GM12878 (cell line): Measurements from ENCODE around the gene SSUH2. TPM values are rescaled to one million over a fixed set of nuclear protein-coding genes. Genes with fewer than 3 reads are reported as not detected.

Experiments used
- ATAC-seq: fragments of 200-7000 bp; cut with Tn5 transposase; 3 replicates; pipeline ENCODE4 v1.9.1; 2020; ENCODE audit warnings: mild to moderate bottlenecking, moderate library complexity
- BruUV-seq: library from RNA; stranded (reverse); fragments of 400-500 nt; replicated peaks from 2 replicates; lab custom pipeline; 2021; lab: Mats Ljungman, UMichigan
- CTCF ChIA-PET: fragments of 300-600 bp; sonication (Branson Sonifier 250); formaldehyde crosslinking; extraction: SDS; loops from one replicate; lab custom pipeline; 2021; ENCODE audit warnings: inconsistent platforms; lab: Yijun Ruan, JAX
- POLR2A ChIA-PET: fragments of 350-600 bp; formaldehyde crosslinking; extraction: SDS; loops from one replicate; lab custom pipeline; 2021; ENCODE audit warnings: inconsistent platforms; lab: Charles Lee
- RAD21 ChIA-PET: fragments of 300-600 bp; sonication (Branson Sonifier 250); formaldehyde crosslinking; loops from one replicate; lab custom pipeline; 2023; ENCODE audit warnings: antibody characterized with exemption; ENCODE audit not compliant: unreplicated experiment; lab: Charles Lee
- SMC1A ChIA-PET: fragments of 300-600 bp; sonication (Branson Sonifier 250); formaldehyde crosslinking; loops from one replicate; lab custom pipeline; 2023; ENCODE audit not compliant: unreplicated experiment, uncharacterized antibody; lab: Charles Lee
- DNase-seq: peaks from one replicate; pipeline ENCODE4 v3.0.0-alpha.2; 2011; ENCODE audit warnings: low read depth, low spot score
- FAIRE-seq: peaks from 3 replicates; lab custom pipeline; 2011; peaks lifted over from hg19 to GRCh38; lab: Jason Lieb, UNC
- H2AFZ ChIP-seq: 2 replicates; pipeline ENCODE4 v1.6.0; 2011; ENCODE audit warnings: low read depth, low read length, control low read depth; ENCODE audit not compliant: control insufficient read depth
- H3K27ac ChIP-seq: 2 replicates; pipeline ENCODE4 v1.5.1; 2011; ENCODE audit warnings: control low read depth; ENCODE audit not compliant: control insufficient read depth, insufficient read depth
- H3K27me3 ChIP-seq, 2 experiments: replicated peaks in 1 of 2; 2 replicates each; pipeline versions ENCODE4 v1.6.0 to v1.6.1; 2011; ENCODE audit warnings: low read length in 1 of 2; ENCODE audit not compliant: control insufficient read depth in 2 of 2, insufficient read depth in 2 of 2
- H3K36me3 ChIP-seq, 2 experiments: 2 replicates each; pipeline ENCODE4 v1.5.1; 2011; ENCODE audit warnings: low read length in 1 of 2; ENCODE audit not compliant: control insufficient read depth in 2 of 2, insufficient read depth in 2 of 2
- H3K4me1 ChIP-seq: 2 replicates; pipeline ENCODE4 v1.6.1; 2011; ENCODE audit warnings: mild to moderate bottlenecking, low read length, moderate library complexity, mixed read lengths; ENCODE audit not compliant: control insufficient read depth, insufficient read depth
- H3K4me2 ChIP-seq: 2 replicates; pipeline ENCODE4 v1.6.0; 2011; ENCODE audit warnings: control low read depth; ENCODE audit not compliant: control insufficient read depth, insufficient read depth
- H3K4me3 ChIP-seq: fragments of 200-600 bp; sonication (generic); 2 replicates; pipeline ENCODE4 v1.5.1; 2016
- H3K79me2 ChIP-seq: 2 replicates; pipeline ENCODE4 v1.6.0; 2011; ENCODE audit warnings: low read length; ENCODE audit not compliant: control insufficient read depth, insufficient read depth
- H3K9ac ChIP-seq: 2 replicates; pipeline ENCODE4 v1.8.0; 2011; ENCODE audit warnings: low read length, control low read depth, mixed read lengths; ENCODE audit not compliant: control insufficient read depth, insufficient read depth
- H3K9me3 ChIP-seq: replicated peaks from 3 replicates; pipeline ENCODE4 v1.5.1; 2011; ENCODE audit warnings: mild to moderate bottlenecking, low read length; ENCODE audit not compliant: control insufficient read depth, insufficient read depth
- H4K20me1 ChIP-seq: 2 replicates; pipeline ENCODE4 v1.6.0; 2011; ENCODE audit not compliant: control insufficient read depth, insufficient read depth
- FOXM1 ChIP-seq: IDR thresholded peaks from 2 replicates; pipeline ENCODE4 v1.6.1; 2012; ENCODE audit warnings: low read depth, mild to moderate bottlenecking, inconsistent platforms, low read length, moderate library complexity
- JUNB ChIP-seq: IDR thresholded peaks from 2 replicates; pipeline ENCODE4 v1.6.1; 2016; ENCODE audit warnings: antibody characterized with exemption, mild to moderate bottlenecking
- LARP7 ChIP-seq: fragments of 450-650 bp; IDR thresholded peaks from 2 replicates; pipeline ENCODE4 v1.6.1; 2017; ENCODE audit warnings: mild to moderate bottlenecking
- MEF2A ChIP-seq: IDR thresholded peaks from 2 replicates; pipeline ENCODE4 v1.6.1; 2011; ENCODE audit warnings: low read depth, mild to moderate bottlenecking, low read length, moderate library complexity; ENCODE audit not compliant: insufficient read depth
- NFIC ChIP-seq: IDR thresholded peaks from 2 replicates; pipeline ENCODE4 v1.6.1; 2012; ENCODE audit warnings: low read depth, mild to moderate bottlenecking, inconsistent platforms, low read length, moderate library complexity
- SIN3A ChIP-seq: IDR thresholded peaks from 2 replicates; pipeline ENCODE4 v1.6.1; 2012; ENCODE audit warnings: low read depth, low read length, improper control_type of control experiment
- ZBTB40 ChIP-seq: fragments of 450-650 bp; IDR thresholded peaks from 2 replicates; pipeline ENCODE4 v1.6.1; 2016; ENCODE audit warnings: mild to moderate bottlenecking, moderate library complexity, borderline replicate concordance
- WGBS: methylation state at CpG from one replicate; pipeline ENCODE4 v1.1.6; 2016; ENCODE audit warnings: low lambda C conversion rate; ENCODE audit not compliant: insufficient replicate concordance, insufficient coverage; ENCODE audit errors: missing lambda C conversion rate; 5-methylcytosine and 5-hydroxymethylcytosine counted together
- in situ Hi-C: fragments of 300-500 bp; cut with MboI; formaldehyde crosslinking; loops from 9 replicates; pipeline ENCODE4 v1.14.3; 2018; ENCODE audit warnings: mixed read lengths
- intact Hi-C: fragments of 100-400 bp; cut with micrococcal nuclease; formaldehyde crosslinking; loops from one replicate; pipeline ENCODE4 v1.14.2; 2022; ENCODE audit not compliant: unreplicated experiment
- polyA plus RNA-seq, 11 experiments: library from polyadenylated mRNA; depleted of rRNA in 4 of 11; unstranded in 6 of 11; stranded (reverse) in 5 of 11; fragments of >200 nt; fragmentation: Nextera tagmentation in 4 of 11; fragmentation: Illumina TruSeq in 1 of 11; extraction: Ambion mirVana in 4 of 11; extraction: Trizol in 1 of 11; gene quantifications; 1 replicate in 1 of 11; 2 replicates in 10 of 11; pipeline versions ENCODE4 v1.2.1 to v1.2.3, GENCODE V29; 2011 to 2016; ENCODE audit warnings: inconsistent platforms in 2 of 11, missing spikeins in 2 of 11, low read depth in 1 of 11
- total RNA-seq, 4 experiments: library from RNA; depleted of rRNA in 3 of 4; stranded (reverse); fragments of >200 nt in 3 of 4; fragmentation: Illumina TruSeq in 1 of 4; extraction: Trizol in 1 of 4; gene quantifications; 2 replicates each; pipeline versions ENCODE4 v1.2.1 to v1.2.3, GENCODE V29; 2013 to 2021

SSUH2 gene
- total and polyA plus RNA-seq, 10 of the 15 experiments (the other 5 are each of a cell fraction or from before 2014, with no cell fraction given), result 0.09 to 0.26 TPM; not detected in 8

- Histone ChIP-seq H2AFZ (no peak overlapping the region), H4K20me1 (no peaks in the 10 kb centered on the region), H3K36me3 (no peaks in the 10 kb centered on the region), H3K27me3 (no peaks in the 10 kb centered on the region), H3K4me3 (no peak overlapping the region), H3K9me3 (no peaks in the 10 kb centered on the region)
- FAIRE-seq, result peak; percentile 65
- ChIA-PET POLR2A (interaction anchor here (1.6 kb wide), 1 partner anchor 74 kb away, joined by 7 read pairs; no protein-coding TSS in a partner anchor), RAD21 (interaction anchor here (0.6 to 1.0 kb wide), 2 partner anchors 11 to 65 kb away, joined by 3 to 4 read pairs; no protein-coding TSS in a partner anchor)
- WGBS, result 0% methylated on average over 4 of the region's 4 CpGs
- intact Hi-C loops, result loop anchor here (2.0 kb wide), 1 partner anchor 73 kb away; no protein-coding TSS in a partner anchor
- TF ChIP-seq FOXM1 (peak; percentile 38; the same call in 1 of the 2 replicates), MEF2A (0 out of 2 replicates have a peak, but pooled peaks have one; percentile 61), NFIC (peak; percentile 47; the same call in 1 of the 2 replicates), JUNB (peak; percentile 75), SIN3A (no peak)
- TF ChIP-seq, all 136 proteins: peak for 4
- Histone ChIP-seq H3K4me1 (peaks cover 16% of the 10 kb centered on the region), H3K9ac (no peak overlapping the region), H3K4me2 (0 out of 2 replicates have a peak overlapping the region, but pooled peaks have one; percentile 39), H3K27ac (no peak overlapping the region), H3K79me2 (no peaks in the 10 kb centered on the region)
- SMC1A ChIA-PET, result interaction anchor here (1.0 to 3.1 kb wide), 4 partner anchors 32 to 79 kb away, joined by 3 to 17 read pairs (median 4); partner anchors contain the start of gene LMCD1
- CTCF ChIA-PET, result interaction anchor here (1.5 to 2.0 kb wide), 2 partner anchors 15 to 76 kb away, joined by 4 to 6 read pairs; no protein-coding TSS in a partner anchor
- in situ Hi-C loops, result no loop called here
- no TSS peak for BruUV-seq
- ATAC-seq, result peak; percentile 58
- DNase-seq, result peak; percentile 9
These were observed 66.3 kb downstream of the SSUH2 start for GRCh38 chr3:8578282-8578681.

GRCh38 chr3:8576841-8577571 is 67.6 kb downstream of the SSUH2 start:
- 91% methylated on average over 5 of the region's 5 CpGs for WGBS
- Histone ChIP-seq H3K9me3 (no peaks in the 10 kb centered on the region), H3K4me3 (no peak overlapping the region), H3K79me2 (no peaks in the 10 kb centered on the region), H3K4me1 (peaks cover 16% of the 10 kb centered on the region), H3K36me3 (no peaks in the 10 kb centered on the region), H3K27me3 (no peaks in the 10 kb centered on the region), H3K4me2 (no peak overlapping the region), H4K20me1 (no peaks in the 10 kb centered on the region), H3K9ac (no peak overlapping the region), H3K27ac (no peak overlapping the region), H2AFZ (no peak overlapping the region)
- DNase-seq (no peak), FAIRE-seq (no peak), ATAC-seq (no peak)
- TF ChIP-seq LARP7 (no peak), ZBTB40 (peak; percentile 47; the same call in 1 of the 2 replicates)
- intact Hi-C loops (no loop called here), in situ Hi-C loops (no loop called here)
- POLR2A ChIA-PET, result no interaction called here
- CTCF ChIA-PET, result interaction anchor here (2.0 kb wide), 1 partner anchor 14 kb away, joined by 6 read pairs; no protein-coding TSS in a partner anchor
- SMC1A ChIA-PET, result interaction anchor here (1.0 kb wide), 1 partner anchor 75 kb away, joined by 4 read pairs; the partner anchor contains the start of gene LMCD1
- RAD21 ChIA-PET, result no interaction called here
- no TSS peak for BruUV-seq
